Measurements from ENCODE around the gene PPP2R5C. TPM values are rescaled to one million over a fixed set of nuclear protein-coding genes. Genes with fewer than 3 reads are reported as not detected.

PPP2R5C gene
- polyA plus RNA-seq, 1 donor from 2014 or later: 111 TPM

- TF ChIP-seq RAD21 (conservative IDR thresholded peaks at IDR 0.05): no peak
- TF ChIP-seq EP300 (conservative IDR thresholded peaks at IDR 0.05; ENCODE audit: poor library complexity, severe bottlenecking): no peak
- no peak for TF ChIP-seq SMC3 (conservative IDR thresholded peaks at IDR 0.05; ENCODE audit: poor library complexity)
- TF ChIP-seq, protein P1, sequence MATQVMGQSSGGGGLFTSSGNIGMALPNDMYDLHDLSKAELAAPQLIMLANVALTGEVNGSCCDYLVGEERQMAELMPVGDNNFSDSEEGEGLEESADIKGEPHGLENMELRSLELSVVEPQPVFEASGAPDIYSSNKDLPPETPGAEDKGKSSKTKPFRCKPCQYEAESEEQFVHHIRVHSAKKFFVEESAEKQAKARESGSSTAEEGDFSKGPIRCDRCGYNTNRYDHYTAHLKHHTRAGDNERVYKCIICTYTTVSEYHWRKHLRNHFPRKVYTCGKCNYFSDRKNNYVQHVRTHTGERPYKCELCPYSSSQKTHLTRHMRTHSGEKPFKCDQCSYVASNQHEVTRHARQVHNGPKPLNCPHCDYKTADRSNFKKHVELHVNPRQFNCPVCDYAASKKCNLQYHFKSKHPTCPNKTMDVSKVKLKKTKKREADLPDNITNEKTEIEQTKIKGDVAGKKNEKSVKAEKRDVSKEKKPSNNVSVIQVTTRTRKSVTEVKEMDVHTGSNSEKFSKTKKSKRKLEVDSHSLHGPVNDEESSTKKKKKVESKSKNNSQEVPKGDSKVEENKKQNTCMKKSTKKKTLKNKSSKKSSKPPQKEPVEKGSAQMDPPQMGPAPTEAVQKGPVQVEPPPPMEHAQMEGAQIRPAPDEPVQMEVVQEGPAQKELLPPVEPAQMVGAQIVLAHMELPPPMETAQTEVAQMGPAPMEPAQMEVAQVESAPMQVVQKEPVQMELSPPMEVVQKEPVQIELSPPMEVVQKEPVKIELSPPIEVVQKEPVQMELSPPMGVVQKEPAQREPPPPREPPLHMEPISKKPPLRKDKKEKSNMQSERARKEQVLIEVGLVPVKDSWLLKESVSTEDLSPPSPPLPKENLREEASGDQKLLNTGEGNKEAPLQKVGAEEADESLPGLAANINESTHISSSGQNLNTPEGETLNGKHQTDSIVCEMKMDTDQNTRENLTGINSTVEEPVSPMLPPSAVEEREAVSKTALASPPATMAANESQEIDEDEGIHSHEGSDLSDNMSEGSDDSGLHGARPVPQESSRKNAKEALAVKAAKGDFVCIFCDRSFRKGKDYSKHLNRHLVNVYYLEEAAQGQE (IDR thresholded peaks at IDR 0.05; ENCODE audit: borderline replicate concordance): no peak
- TF ChIP-seq TAF1 (IDR thresholded peaks at IDR 0.05; ENCODE audit: low read depth): no peak
- no peak for TF ChIP-seq MXI1 (conservative IDR thresholded peaks at IDR 0.05; ENCODE audit: poor library complexity, severe bottlenecking)
- Histone ChIP-seq H3K36me3 (ENCODE audit: insufficient read depth, low read length) (no peaks in the 10 kb centered on the region), H2AFZ (ENCODE audit: low read depth, low read length) (no peak overlapping the region), H3K27ac (ENCODE audit: low read length) (no peak overlapping the region), H3K79me2 (replicated peaks; ENCODE audit: insufficient read depth, low read length) (peaks cover 23% of the 10 kb centered on the region), H3K4me3 (ENCODE audit: low read length) (no peak overlapping the region), H3K27me3 (ENCODE audit: insufficient read depth, low read depth, low read length) (no peaks in the 10 kb centered on the region), H3K9ac (ENCODE audit: low read length) (no peak overlapping the region), H4K20me1 (ENCODE audit: insufficient read depth) (peaks cover 6% of the 10 kb centered on the region), H3F3A (ENCODE audit: insufficient read depth, low read length, poor library complexity, severe bottlenecking) (no peaks in the 10 kb centered on the region), H3K9me3 (ENCODE audit: low read length) (no peaks in the 10 kb centered on the region), H3K4me2 (ENCODE audit: low read length) (no peak overlapping the region), H3K9me2 (ENCODE audit: insufficient read depth, low read length) (no peaks in the 10 kb centered on the region)
Observed at GRCh38 chr14:101961746-101962502, 200.4 kb downstream of the PPP2R5C start.

- Histone ChIP-seq H3K4me3 (ENCODE audit: low read length) (no peak overlapping the region), H3K79me2 (replicated peaks; ENCODE audit: insufficient read depth, low read length) (peaks cover 29% of the 10 kb centered on the region), H3K36me3 (ENCODE audit: insufficient read depth, low read length) (no peaks in the 10 kb centered on the region), H4K20me1 (ENCODE audit: insufficient read depth) (peaks cover 9% of the 10 kb centered on the region), H3F3A (ENCODE audit: insufficient read depth, low read length, poor library complexity, severe bottlenecking) (no peaks in the 10 kb centered on the region), H3K27ac (ENCODE audit: low read length) (no peak overlapping the region), H3K9me2 (ENCODE audit: insufficient read depth, low read length) (no peaks in the 10 kb centered on the region), H3K9me3 (ENCODE audit: low read length) (no peaks in the 10 kb centered on the region), H2AFZ (ENCODE audit: low read depth, low read length) (no peak overlapping the region), H3K27me3 (ENCODE audit: insufficient read depth, low read depth, low read length) (no peaks in the 10 kb centered on the region), H3K4me2 (ENCODE audit: low read length) (no peak overlapping the region), H3K9ac (ENCODE audit: low read length) (no peak overlapping the region)
- no peak for TF ChIP-seq CTCF (IDR thresholded peaks at IDR 0.05; ENCODE audit: poor library complexity, severe bottlenecking)
- TF ChIP-seq, protein P1 (IDR thresholded peaks at IDR 0.05; ENCODE audit: borderline replicate concordance): no peak
Observed at GRCh38 chr14:101962503-101962874, 201.0 kb downstream of the PPP2R5C start.
